ENCODE data around the gene WASHC3. TPM values are rescaled to one million over a fixed set of nuclear protein-coding genes. Genes with fewer than 3 reads are reported as not detected.

Gene WASHC3
- total RNA-seq, 1 donor: 113 TPM

DNA sequence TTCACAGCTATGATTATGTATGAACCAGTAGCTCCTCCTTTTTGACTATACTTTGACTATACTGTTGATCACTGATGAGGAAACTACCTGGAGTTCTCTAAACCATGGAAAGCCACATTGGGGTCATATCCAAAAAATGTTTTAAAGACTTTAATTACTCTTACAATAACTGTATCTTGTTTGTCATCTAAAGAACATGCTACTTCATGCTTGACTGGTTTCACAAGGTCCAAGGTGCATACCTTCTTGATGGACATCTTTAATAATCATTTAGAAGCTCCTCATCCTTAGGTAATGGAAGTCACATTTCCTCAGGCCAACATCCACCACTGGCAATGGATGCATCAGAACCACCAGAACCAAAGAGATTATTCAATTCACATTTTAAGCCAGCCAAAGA is 29.9 kb downstream of the WASHC3 start:
- Histone ChIP-seq H3K4me1 (ENCODE audit: insufficient read depth, low read length) (peaks cover 20% of the 10 kb centered on the region), H3K27me3 (ENCODE audit: insufficient read depth, low read length) (no peaks in the 10 kb centered on the region), H3K4me2 (ENCODE audit: insufficient read depth, low read length) (no peak overlapping the region), H4K20me1 (ENCODE audit: insufficient read depth, low read length) (no peaks in the 10 kb centered on the region), H3K36me3 (ENCODE audit: insufficient read depth, low read length) (peaks cover 13% of the 10 kb centered on the region), H2AFZ (ENCODE audit: low read length) (no peak overlapping the region), H3K9me3 (ENCODE audit: low read depth, low read length) (no peaks in the 10 kb centered on the region), H3K27ac (ENCODE audit: low read depth, low read length) (no peak overlapping the region), H3K4me3 (ENCODE audit: insufficient read depth, low read length) (no peak overlapping the region), H3K79me2 (ENCODE audit: insufficient read depth, low read length) (no peaks in the 10 kb centered on the region)
- TF ChIP-seq, protein P1, sequence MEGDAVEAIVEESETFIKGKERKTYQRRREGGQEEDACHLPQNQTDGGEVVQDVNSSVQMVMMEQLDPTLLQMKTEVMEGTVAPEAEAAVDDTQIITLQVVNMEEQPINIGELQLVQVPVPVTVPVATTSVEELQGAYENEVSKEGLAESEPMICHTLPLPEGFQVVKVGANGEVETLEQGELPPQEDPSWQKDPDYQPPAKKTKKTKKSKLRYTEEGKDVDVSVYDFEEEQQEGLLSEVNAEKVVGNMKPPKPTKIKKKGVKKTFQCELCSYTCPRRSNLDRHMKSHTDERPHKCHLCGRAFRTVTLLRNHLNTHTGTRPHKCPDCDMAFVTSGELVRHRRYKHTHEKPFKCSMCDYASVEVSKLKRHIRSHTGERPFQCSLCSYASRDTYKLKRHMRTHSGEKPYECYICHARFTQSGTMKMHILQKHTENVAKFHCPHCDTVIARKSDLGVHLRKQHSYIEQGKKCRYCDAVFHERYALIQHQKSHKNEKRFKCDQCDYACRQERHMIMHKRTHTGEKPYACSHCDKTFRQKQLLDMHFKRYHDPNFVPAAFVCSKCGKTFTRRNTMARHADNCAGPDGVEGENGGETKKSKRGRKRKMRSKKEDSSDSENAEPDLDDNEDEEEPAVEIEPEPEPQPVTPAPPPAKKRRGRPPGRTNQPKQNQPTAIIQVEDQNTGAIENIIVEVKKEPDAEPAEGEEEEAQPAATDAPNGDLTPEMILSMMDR (IDR thresholded peaks at IDR 0.05; ENCODE audit: extremely low read depth, low read depth, low read length): no peak
- DNase-seq (ENCODE audit: insufficient read length, low spot score, missing footprints): no peak

DNA sequence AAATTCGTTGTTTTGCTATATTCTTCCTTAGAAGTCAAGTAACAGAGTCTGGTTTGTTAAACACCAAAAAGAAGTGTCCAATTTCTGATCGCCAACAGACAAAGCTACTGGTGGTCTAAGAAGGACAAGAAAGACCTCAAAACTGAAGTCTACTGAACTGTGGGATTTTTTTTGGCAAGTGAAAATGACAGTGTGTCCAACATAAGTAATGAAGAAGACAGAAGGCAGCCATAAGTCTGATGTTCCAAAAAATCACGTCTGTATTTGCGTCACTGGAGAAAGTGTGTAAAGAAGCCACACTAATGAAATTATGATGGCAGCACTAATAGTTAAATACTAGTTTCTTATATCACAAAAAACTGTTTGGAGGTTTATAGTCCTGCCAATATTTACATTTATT is 32.6 kb downstream of the WASHC3 start:
- no peaks in the 10 kb centered on the region for H3K9me3 ChIP-seq (ENCODE audit: low read depth, low read length)
- no peaks in the 10 kb centered on the region for H4K20me1 ChIP-seq (ENCODE audit: insufficient read depth, low read length)
- no peaks in the 10 kb centered on the region for H3K79me2 ChIP-seq (ENCODE audit: insufficient read depth, low read length)
- peak overlapping the region; percentile 72 for H3K27ac ChIP-seq (ENCODE audit: low read depth, low read length)
- no peaks in the 10 kb centered on the region for H3K27me3 ChIP-seq (ENCODE audit: insufficient read depth, low read length)
- peak overlapping the region; percentile 48 for H3K4me2 ChIP-seq (ENCODE audit: insufficient read depth, low read length)
- DNase-seq (ENCODE audit: insufficient read length, low spot score, missing footprints): no peak
- peak overlapping the region; percentile 57 for H2AFZ ChIP-seq (ENCODE audit: low read length)
- H3K36me3 ChIP-seq (ENCODE audit: insufficient read depth, low read length): peaks cover 7% of the 10 kb centered on the region
- peaks cover 10% of the 10 kb centered on the region for H3K4me1 ChIP-seq (ENCODE audit: insufficient read depth, low read length)
- TF ChIP-seq, protein P1 (IDR thresholded peaks at IDR 0.05; ENCODE audit: extremely low read depth, low read depth, low read length): no peak
- H3K4me3 ChIP-seq (ENCODE audit: insufficient read depth, low read length): no peak overlapping the region

DNA sequence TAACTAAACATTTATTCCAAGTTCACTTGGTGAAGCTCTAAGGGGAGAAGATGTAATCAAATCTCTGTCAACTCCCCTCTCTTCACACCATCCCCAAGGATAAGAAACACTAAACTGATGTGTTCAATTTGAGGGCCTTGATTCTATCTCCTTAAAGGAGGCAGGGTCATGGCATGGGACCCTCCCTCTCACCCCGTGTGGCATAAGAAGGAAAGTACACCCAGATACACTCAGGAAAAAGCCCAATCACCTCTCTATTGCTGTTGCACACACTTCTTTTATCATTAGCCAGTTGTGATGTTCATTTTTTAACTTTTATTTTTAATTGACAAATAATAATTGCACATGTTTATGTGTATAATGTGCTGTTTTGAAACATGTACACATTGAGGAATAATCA is 35.1 kb downstream of the WASHC3 start:
- Histone ChIP-seq H3K36me3 (ENCODE audit: insufficient read depth, low read length) (peaks cover 4% of the 10 kb centered on the region), H3K27ac (ENCODE audit: low read depth, low read length) (no peak overlapping the region), H3K4me1 (ENCODE audit: insufficient read depth, low read length) (peaks cover 19% of the 10 kb centered on the region), H2AFZ (ENCODE audit: low read length) (no peak overlapping the region), H3K79me2 (ENCODE audit: insufficient read depth, low read length) (no peaks in the 10 kb centered on the region), H3K4me2 (ENCODE audit: insufficient read depth, low read length) (no peak overlapping the region), H3K9me3 (ENCODE audit: low read depth, low read length) (no peaks in the 10 kb centered on the region), H4K20me1 (ENCODE audit: insufficient read depth, low read length) (no peaks in the 10 kb centered on the region), H3K27me3 (ENCODE audit: insufficient read depth, low read length) (no peaks in the 10 kb centered on the region), H3K4me3 (ENCODE audit: insufficient read depth, low read length) (no peak overlapping the region)
- TF ChIP-seq, protein P1 (IDR thresholded peaks at IDR 0.05; ENCODE audit: extremely low read depth, low read depth, low read length): no peak
- DNase-seq (ENCODE audit: insufficient read length, low spot score, missing footprints): no peak

DNA sequence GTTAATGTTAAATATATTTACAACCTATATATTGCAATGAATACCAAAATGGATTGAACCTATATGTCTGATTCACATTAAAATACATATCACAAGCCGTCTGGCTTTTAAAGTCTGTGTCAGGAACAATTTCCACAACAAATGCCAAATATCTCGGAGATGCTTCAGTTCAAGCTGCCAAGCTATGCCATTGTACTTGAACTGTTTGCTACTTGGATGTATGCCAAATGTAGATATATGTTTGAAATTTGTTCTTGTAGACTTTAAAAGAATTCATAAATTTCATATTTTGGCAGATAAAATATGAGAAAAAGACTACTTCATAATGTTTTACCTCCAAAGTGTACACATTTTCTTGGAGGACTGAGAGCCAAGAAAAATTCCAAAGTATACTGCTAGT is 37.0 kb downstream of the WASHC3 start:
- H3K4me3 ChIP-seq (ENCODE audit: insufficient read depth, low read length): no peak overlapping the region
- H3K79me2 ChIP-seq (ENCODE audit: insufficient read depth, low read length): no peaks in the 10 kb centered on the region
- no peak overlapping the region for H3K4me2 ChIP-seq (ENCODE audit: insufficient read depth, low read length)
- no peaks in the 10 kb centered on the region for H3K9me3 ChIP-seq (ENCODE audit: low read depth, low read length)
- H3K27ac ChIP-seq (ENCODE audit: low read depth, low read length): no peak overlapping the region
- H3K4me1 ChIP-seq (ENCODE audit: insufficient read depth, low read length): peaks cover 19% of the 10 kb centered on the region
- no peaks in the 10 kb centered on the region for H3K27me3 ChIP-seq (ENCODE audit: insufficient read depth, low read length)
- DNase-seq (ENCODE audit: insufficient read length, low spot score, missing footprints): no peak
- H4K20me1 ChIP-seq (ENCODE audit: insufficient read depth, low read length): no peaks in the 10 kb centered on the region
- TF ChIP-seq, protein P1 (IDR thresholded peaks at IDR 0.05; ENCODE audit: extremely low read depth, low read depth, low read length): no peak
- H2AFZ ChIP-seq (ENCODE audit: low read length): no peak overlapping the region
- peaks cover 8% of the 10 kb centered on the region for H3K36me3 ChIP-seq (ENCODE audit: insufficient read depth, low read length)

All from osteoblast (primary cell).